Chondrocyte (in vitro differentiated cells): ENCODE results near the gene DLX6. TPM values are rescaled to one million over a fixed set of nuclear protein-coding genes. Genes with fewer than 3 reads are reported as not detected.
A peak's percentile ranks its signal among the peaks of the same experiment; 100 is the strongest.

ENCODE experiments used
- DNase-seq: peaks from one replicate; pipeline ENCODE4 v3.0.0; 2021; ENCODE audit warnings: mixed read lengths, low spot score
- H3K27ac Mint-ChIP-seq: one replicate; pipeline ENCODE4 v1.8.0; 2021; ENCODE audit warnings: mild to moderate bottlenecking, moderate library complexity, mixed read lengths; ENCODE audit not compliant: unreplicated experiment
- H3K27me3 Mint-ChIP-seq: 2 replicates; pipeline ENCODE4 v1.8.0; 2021; ENCODE audit warnings: low read depth, mixed read lengths
- H3K36me3 Mint-ChIP-seq: 2 replicates; pipeline ENCODE4 v1.8.0; 2021; ENCODE audit warnings: low read depth, mixed read lengths
- H3K4me1 Mint-ChIP-seq: 2 replicates; pipeline ENCODE4 v1.8.0; 2021; ENCODE audit warnings: low read depth, mild to moderate bottlenecking, mixed read lengths
- H3K4me3 Mint-ChIP-seq: one replicate; pipeline ENCODE4 v1.8.0; 2021; ENCODE audit warnings: mild to moderate bottlenecking, moderate library complexity, mixed read lengths; ENCODE audit not compliant: unreplicated experiment
- H3K9me3 Mint-ChIP-seq: 2 replicates; pipeline ENCODE4 v1.8.0; 2021; ENCODE audit warnings: low read depth, mixed read lengths
- CTCF ChIP-seq: fragments of 200-600 bp; sonication (generic); IDR thresholded peaks from 2 replicates; pipeline ENCODE4 v1.5.0; 2021; ENCODE audit warnings: antibody characterized with exemption, mild to moderate bottlenecking, moderate library complexity
- total RNA-seq: library from RNA; stranded (reverse); gene quantifications from 3 replicates; pipeline ENCODE4 v1.2.1, GENCODE V29; 2021

Gene DLX6
- total RNA-seq, 1 donor from 2014 or later = not detected

- Mint-ChIP-seq H3K4me1 (peaks cover 60% of the 10 kb centered on the region), H3K4me3 (no peak overlapping the region), H3K36me3 (peaks cover 15% of the 10 kb centered on the region), H3K27me3 (peaks cover 90% of the 10 kb centered on the region), H3K9me3 (no peaks in the 10 kb centered on the region), H3K27ac (no peak overlapping the region)
- DNase-seq = no peak
- TF ChIP-seq CTCF = no peak
Measured at GRCh38 chr7:97018791-97019531, 13.6 kb downstream of the DLX6 start.

- no peak for TF ChIP-seq CTCF
- Mint-ChIP-seq H3K4me3 (no peak overlapping the region), H3K9me3 (no peaks in the 10 kb centered on the region), H3K27ac (no peak overlapping the region), H3K4me1 (peaks cover 68% of the 10 kb centered on the region), H3K36me3 (peaks cover 15% of the 10 kb centered on the region), H3K27me3 (peaks cover 90% of the 10 kb centered on the region)
- DNase-seq = no peak
Measured at GRCh38 chr7:97019710-97020225, 14.4 kb downstream of the DLX6 start.

GRCh38 chr7:97020601-97020995 is 15.2 kb downstream of the DLX6 start:
- no peak for TF ChIP-seq CTCF
- Mint-ChIP-seq H3K27me3 (peaks cover 87% of the 10 kb centered on the region), H3K27ac (no peak overlapping the region), H3K4me3 (no peak overlapping the region), H3K9me3 (no peaks in the 10 kb centered on the region), H3K36me3 (peaks cover 15% of the 10 kb centered on the region), H3K4me1 (peaks cover 73% of the 10 kb centered on the region)
- DNase-seq = no peak

GRCh38 chr7:97020996-97021746 is 15.8 kb downstream of the DLX6 start:
- Mint-ChIP-seq H3K4me1 (peaks cover 73% of the 10 kb centered on the region), H3K36me3 (peaks cover 15% of the 10 kb centered on the region), H3K27ac (no peak overlapping the region), H3K9me3 (no peaks in the 10 kb centered on the region), H3K4me3 (peak overlapping the region; percentile 15), H3K27me3 (peaks cover 87% of the 10 kb centered on the region)
- TF ChIP-seq CTCF = no peak
- no peak for DNase-seq

- Mint-ChIP-seq H3K4me1 (peaks cover 72% of the 10 kb centered on the region), H3K9me3 (no peaks in the 10 kb centered on the region), H3K36me3 (peaks cover 13% of the 10 kb centered on the region), H3K27ac (no peak overlapping the region), H3K27me3 (peaks cover 88% of the 10 kb centered on the region), H3K4me3 (peak overlapping the region; percentile 15)
- no peak for DNase-seq
- TF ChIP-seq CTCF = no peak
Measured at GRCh38 chr7:97021747-97022490, 16.6 kb downstream of the DLX6 start.
